Posterior vena cava (tissue), 2 donors: Measurements from ENCODE around the gene MAN1C1. TPM values are rescaled to one million over a fixed set of nuclear protein-coding genes. Genes with fewer than 3 reads are reported as not detected.

Experiments
- DNase-seq: peaks from one replicate; pipeline ENCODE4 v3.0.0-alpha.2; 2020; ENCODE audit warnings: low spot score
- intact Hi-C, 2 donors: fragments of 100-400 bp; cut with DNase I; formaldehyde crosslinking; loops; one replicate each; pipeline versions ENCODE4 v1.14.1 to v1.14.2; 2022 to 2023
- total RNA-seq, 2 donors: library from RNA; stranded (reverse); fragmentation: NEBNext Ultra II Directional; extraction: Animal tissue kit (Norgen Biotek cat#: 25700); gene quantifications; one replicate each; pipeline ENCODE4 v1.2.1, GENCODE V29; 2021
- donor health status: DM: yes; HTN: yes; CAD: no.
- donor health status: DM: yes; HTN: yes; CAD: no.

MAN1C1 gene
- total RNA-seq, 2 donors from 2014 or later, result 15.0 to 29.4 TPM

- intact Hi-C loops, result no loop called here
- no peak for DNase-seq
These were observed 138.0 kb downstream of the MAN1C1 start for GRCh38 chr1:25754470-25755181.

- intact Hi-C loops, result no loop called here
- DNase-seq, result no peak
These were observed 139.0 kb downstream of the MAN1C1 start for GRCh38 chr1:25755475-25756125.

GRCh38 chr1:25756215-25756614 lies 139.6 kb downstream of the MAN1C1 start:
- DNase-seq, result no peak
- intact Hi-C loops, result no loop called here

GRCh38 chr1:25757151-25757845 lies 140.7 kb downstream of the MAN1C1 start:
- no peak for DNase-seq
- intact Hi-C loops, result no loop called here

GRCh38 chr1:25757846-25758185 lies 141.2 kb downstream of the MAN1C1 start:
- DNase-seq, result no peak
- intact Hi-C loops, result no loop called here

- DNase-seq, result no peak
- intact Hi-C loops, result no loop called here
These were observed 142.0 kb downstream of the MAN1C1 start for GRCh38 chr1:25758466-25759070.

- DNase-seq, result peak; percentile 70
These were observed 143.6 kb downstream of the MAN1C1 start for GRCh38 chr1:25760122-25760719.

GRCh38 chr1:25760871-25761270 lies 144.3 kb downstream of the MAN1C1 start:
- intact Hi-C loops, result no loop called here
- DNase-seq, result no peak

More at GRCh38 chr1:25760122-25760719, 143.6 kb downstream of the MAN1C1 start:
- intact Hi-C loops, result no loop called here

GRCh38 chr1:25763493-25763892 lies 146.9 kb downstream of the MAN1C1 start:
- intact Hi-C loops, result no loop called here
- DNase-seq, result no peak

- intact Hi-C loops, result no loop called here
- no peak for DNase-seq
These were observed 148.7 kb downstream of the MAN1C1 start for GRCh38 chr1:25765136-25765922.

- DNase-seq, result no peak
- intact Hi-C loops, result no loop called here
These were observed 149.5 kb downstream of the MAN1C1 start for GRCh38 chr1:25765923-25766589.

- no peak for DNase-seq
- intact Hi-C loops, result no loop called here
These were observed 150.3 kb downstream of the MAN1C1 start for GRCh38 chr1:25766721-25767436.

- no peak for DNase-seq
- intact Hi-C loops, result no loop called here
These were observed 150.8 kb downstream of the MAN1C1 start for GRCh38 chr1:25767437-25767770.

- intact Hi-C loops, result no loop called here
- no peak for DNase-seq
These were observed 152.4 kb downstream of the MAN1C1 start for GRCh38 chr1:25768999-25769398.

GRCh38 chr1:25769625-25770383 lies 153.2 kb downstream of the MAN1C1 start:
- DNase-seq, result no peak
- intact Hi-C loops, result no loop called here

GRCh38 chr1:25770541-25771220 lies 154.1 kb downstream of the MAN1C1 start:
- intact Hi-C loops, result no loop called here

More at GRCh38 chr1:25770541-25771220, 154.1 kb downstream of the MAN1C1 start:
- DNase-seq, result no peak
